Femur (tissue), 1 donor: ENCODE data around the gene PRMT7.

Experiments
- DNase-seq: peaks from one replicate; pipeline ENCODE4 v3.0.0-alpha.2; 2017

Gene PRMT7

GRCh38 chr16:68313116-68313515 lies 2.3 kb downstream of the PRMT7 start:
- no peak for DNase-seq

- no peak for DNase-seq
Observed at GRCh38 chr16:68319185-68319908, 8.5 kb downstream of the PRMT7 start.

GRCh38 chr16:68324336-68324735 lies 13.5 kb downstream of the PRMT7 start:
- no peak for DNase-seq

DNA sequence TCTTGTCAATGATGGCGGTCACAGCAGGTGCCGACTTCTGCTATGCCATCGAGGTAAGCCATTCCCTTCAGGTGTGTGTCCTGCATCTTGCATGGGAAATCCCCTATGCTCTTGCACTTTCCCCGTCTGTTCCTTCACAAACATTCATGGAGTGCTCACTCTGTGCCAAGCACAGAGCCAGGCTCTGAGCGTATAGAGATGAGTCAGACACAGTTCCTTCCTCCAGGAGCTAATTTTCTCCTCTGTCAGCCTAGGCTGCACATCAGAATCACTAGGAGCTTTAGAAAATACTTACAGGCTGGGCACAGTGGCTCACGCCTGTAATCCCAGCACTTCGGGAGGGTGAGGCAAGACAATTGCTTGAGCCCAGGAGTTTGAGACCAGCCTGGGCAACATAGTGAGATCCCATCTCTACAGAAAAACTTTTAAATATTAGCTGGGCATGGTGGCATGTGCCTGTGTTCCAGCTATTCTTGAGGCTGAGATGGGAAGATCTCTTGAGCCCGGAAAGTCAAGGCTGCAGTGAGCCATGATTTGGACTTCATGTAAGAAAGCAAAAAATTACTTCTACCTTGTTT lies 14.1 kb downstream of the PRMT7 start:
- no peak for DNase-seq

DNA sequence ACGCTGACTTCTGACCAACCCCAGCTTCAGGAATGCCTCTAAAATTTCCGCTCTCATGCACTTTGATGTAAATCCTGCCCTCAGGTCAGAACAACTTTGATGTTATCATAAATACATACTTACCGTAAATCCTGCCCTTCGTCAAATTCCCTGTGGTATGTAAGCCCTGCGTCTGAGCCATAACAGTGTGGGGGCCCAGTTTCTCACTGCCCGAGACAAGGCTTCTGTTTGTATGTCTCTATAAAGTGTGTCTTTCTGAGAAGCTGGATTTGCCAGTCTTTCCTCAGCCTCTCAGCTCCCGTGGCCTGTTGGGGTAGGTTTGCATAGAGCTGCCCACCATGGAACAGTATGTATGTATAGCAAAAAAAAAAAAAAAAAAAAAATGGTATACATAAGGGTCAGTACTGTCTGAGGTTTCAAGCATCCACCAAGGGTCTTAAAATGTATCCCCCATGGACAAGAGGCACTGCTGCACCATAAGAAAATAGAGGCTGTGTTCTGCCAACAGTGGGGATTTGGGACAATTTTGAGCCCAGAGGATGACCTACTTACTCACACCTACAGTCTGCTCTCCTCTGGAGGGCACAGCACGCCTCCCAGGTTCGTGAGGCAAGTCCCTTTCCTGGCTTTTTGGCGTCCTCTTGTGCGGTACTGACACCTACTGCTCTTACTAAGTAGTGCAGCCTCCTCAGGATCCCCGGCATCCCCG lies 17.5 kb downstream of the PRMT7 start:
- DNase-seq = peak; percentile 80

- DNase-seq = no peak
Observed at GRCh38 chr16:68328860-68329390, 18.1 kb downstream of the PRMT7 start.

DNA sequence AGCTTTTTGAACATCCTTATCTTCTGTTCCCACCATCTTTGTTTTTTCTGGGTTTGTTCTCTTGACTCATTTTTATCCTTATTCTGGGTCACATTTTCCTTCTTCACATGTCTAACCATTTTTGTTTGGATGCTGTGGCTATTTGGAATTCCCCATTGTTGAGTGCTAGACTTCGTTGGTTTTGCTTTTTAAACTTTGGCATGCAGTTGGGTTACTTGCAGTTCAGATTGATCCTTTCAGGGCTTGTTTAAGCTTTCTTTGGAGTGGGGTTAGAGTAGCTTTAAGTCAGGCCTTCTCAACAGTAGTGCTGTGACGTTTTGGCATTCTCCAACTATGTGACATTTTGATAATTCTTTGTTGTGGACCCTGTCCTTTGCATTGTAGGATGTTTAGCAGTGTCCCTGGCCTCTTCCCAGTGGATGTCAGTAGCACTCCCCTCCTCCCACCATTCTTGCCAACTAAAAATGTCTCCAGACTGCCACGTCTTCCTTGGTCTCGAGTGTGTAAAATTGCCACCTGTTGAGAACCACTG lies 21.1 kb downstream of the PRMT7 start:
- no peak for DNase-seq

GRCh38 chr16:68332411-68333121 lies 21.7 kb downstream of the PRMT7 start:
- DNase-seq = peak; percentile 70

- no peak for DNase-seq
Observed at GRCh38 chr16:68335175-68335574, 24.4 kb downstream of the PRMT7 start.

- no peak for DNase-seq
Observed at GRCh38 chr16:68338326-68339119, 27.7 kb downstream of the PRMT7 start.

GRCh38 chr16:68339214-68339613 lies 28.4 kb downstream of the PRMT7 start:
- DNase-seq = no peak

- DNase-seq = no peak
Observed at GRCh38 chr16:68342620-68343019, 31.8 kb downstream of the PRMT7 start.

DNA sequence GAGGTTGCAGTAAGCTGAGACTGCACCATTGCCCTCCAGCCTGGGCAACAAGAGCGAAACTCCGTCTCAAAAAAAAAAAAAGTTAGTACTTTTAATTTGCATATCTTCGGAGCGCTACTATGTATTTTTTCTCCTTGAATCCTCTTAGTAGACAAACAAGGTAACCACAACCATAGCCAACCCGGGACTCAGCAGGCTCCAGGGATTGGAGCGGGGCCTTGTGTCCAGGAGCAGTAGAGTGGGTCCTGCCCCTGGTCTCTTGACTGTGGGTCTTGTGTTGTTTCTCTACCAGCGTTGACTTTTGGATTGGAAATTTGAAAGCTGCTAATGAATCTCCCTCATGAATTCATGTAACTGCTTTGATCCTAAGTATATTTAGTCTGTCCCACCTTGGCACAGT lies 32.3 kb downstream of the PRMT7 start:
- DNase-seq = no peak

DNA sequence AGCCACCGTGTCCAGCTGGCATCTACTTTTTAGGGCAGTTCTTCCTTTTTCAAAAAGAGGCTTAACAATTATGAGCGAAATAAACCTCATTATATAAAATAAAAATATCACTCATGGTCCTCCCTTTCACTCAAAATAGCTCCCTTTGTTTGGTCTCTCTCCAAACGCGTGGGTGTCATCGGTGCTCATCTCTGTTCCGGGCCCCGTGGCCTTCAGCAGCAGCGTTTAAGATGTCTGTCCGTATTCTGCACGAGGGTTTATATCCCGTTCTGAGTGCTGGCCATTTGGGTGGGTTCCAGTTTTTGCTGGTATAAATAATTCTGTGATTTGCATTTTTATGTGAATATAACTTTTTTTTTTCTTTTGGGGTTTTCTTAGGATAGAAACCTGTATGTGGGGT lies 33.4 kb downstream of the PRMT7 start:
- no peak for DNase-seq

DNA sequence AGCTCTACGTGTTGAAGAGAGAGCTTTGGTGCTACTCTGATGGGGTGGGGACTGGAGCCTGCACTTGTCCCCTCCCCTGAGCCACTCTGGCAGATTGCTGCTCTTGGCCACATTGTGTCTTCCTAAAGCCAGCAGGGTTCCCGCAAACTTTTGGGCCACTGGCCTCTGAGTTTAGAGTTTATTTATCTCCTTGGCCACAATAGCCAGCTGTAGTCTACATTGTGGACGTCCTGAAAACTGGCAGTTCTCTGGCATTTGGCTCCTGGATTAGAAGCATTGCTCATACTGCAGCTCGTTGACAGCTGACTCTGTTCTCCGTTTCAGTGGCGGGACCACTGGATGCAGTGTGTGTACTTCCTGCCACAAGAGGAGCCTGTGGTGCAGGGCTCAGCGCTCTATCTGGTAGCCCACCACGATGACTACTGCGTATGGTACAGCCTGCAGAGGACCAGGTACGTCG lies 34.6 kb downstream of the PRMT7 start:
- no peak for DNase-seq

DNA sequence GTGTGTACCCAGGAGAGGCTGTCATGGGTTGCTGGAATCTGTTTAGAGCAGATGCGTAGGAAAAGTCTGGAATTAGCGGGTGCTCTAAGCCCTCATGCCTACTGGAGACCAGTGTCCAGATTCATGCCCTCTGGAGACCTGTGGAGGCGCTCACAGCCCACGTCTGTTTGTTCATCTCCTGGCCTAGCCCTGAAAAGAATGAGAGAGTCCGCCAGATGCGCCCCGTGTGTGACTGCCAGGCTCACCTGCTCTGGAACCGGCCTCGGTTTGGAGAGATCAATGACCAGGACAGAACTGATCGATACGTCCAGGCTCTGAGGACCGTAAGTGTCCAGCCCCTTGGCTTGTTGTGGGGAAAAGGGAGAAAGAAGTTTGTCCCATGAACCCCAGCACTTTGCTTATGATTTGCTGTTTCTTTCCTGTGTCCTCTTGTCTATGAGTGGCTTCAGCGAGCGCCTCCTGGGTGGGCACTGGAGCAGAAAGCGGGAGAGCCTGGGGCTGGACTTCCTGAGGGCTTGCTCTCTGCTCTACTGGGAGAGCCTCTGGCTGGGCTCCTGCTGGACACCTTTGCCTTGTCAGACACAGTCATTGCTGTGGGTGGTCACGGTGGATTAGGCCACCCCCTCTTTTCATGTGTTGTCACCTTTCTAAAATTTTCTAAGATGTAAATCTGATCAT lies 35.3 kb downstream of the PRMT7 start:
- no peak for DNase-seq

GRCh38 chr16:68346892-68347480 lies 36.2 kb downstream of the PRMT7 start:
- no peak for DNase-seq

GRCh38 chr16:68347605-68348004 lies 36.8 kb downstream of the PRMT7 start:
- no peak for DNase-seq

DNA sequence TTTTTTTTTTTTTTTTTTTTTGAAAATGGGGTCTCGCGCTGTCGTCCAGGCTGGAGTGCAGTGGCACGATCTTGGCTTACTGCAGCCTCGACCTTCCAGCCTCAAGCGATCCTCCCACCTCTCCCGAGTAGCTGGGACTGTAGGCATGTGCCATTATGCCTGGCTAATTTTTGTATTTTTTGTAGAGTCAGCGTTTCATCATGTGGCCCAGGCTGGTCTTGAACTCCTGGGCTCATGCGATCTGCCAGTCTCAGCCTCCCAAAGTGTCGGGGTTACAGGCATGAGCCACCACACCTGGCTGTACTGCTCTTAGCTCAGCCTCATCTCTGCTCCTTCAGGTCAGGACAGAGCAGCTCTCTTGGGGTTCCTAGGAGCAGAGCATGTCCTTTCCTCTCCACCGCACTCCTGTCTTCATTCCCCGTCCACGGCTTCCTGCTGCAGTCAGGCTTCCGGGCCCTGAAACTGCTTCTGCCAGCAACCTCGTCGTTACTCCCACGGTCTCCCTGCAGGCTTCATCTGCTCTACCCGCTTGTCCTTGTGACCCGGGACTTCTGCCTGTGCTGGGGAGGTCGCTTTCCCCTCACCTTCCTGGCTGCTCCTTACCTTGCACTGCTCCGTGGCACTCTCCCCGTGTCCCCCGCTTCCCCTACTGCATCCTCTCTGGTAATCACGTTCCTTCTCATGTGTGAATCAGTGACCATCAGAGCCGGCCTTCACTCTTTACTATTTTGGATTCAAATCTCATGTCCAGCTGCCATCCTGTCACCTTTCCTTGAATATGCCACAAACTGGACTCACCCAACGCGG lies 38.0 kb downstream of the PRMT7 start:
- DNase-seq = no peak

- no peak for DNase-seq
Observed at GRCh38 chr16:68349838-68350410, 39.1 kb downstream of the PRMT7 start.
